Stimulated activated CD4-positive, alpha-beta T cell treated with anti-CD3 and anti-CD28 coated beads, Interleukin-15, amount 100 ng/mL, for 24 hours (primary cell): ENCODE results near the gene ETNK1.
"Not testable (repeated sequence)": the region's sequence is repeated elsewhere in the genome, so short reads cannot be mapped to it uniquely, and the experiment has no call there.

Source experiments
- DNase-seq: peaks from one replicate; pipeline ENCODE4 v3.0.0-alpha.2; 2020

Gene ETNK1

GRCh38 chr12:22624870-22625761, at the start of gene ETNK1:
TSS of gene ETNK1 (plus strand) at chr12:22625171. CDS start at chr12:22625431, 260 bp downstream.
- peak; percentile 93 for DNase-seq

GRCh38 chr12:22576065-22576464, 48.9 kb upstream of the ETNK1 start:
- DNase-seq: no peak

GRCh38 chr12:22576473-22576872, 48.5 kb upstream of the ETNK1 start:
- DNase-seq: no peak

- no peak for DNase-seq
Measured at GRCh38 chr12:22577667-22578066, 47.3 kb upstream of the ETNK1 start.

GRCh38 chr12:22578328-22578727, 46.6 kb upstream of the ETNK1 start:
- no peak for DNase-seq

GRCh38 chr12:22588817-22589216, 36.2 kb upstream of the ETNK1 start:
- no peak for DNase-seq

GRCh38 chr12:22593864-22594263, 31.1 kb upstream of the ETNK1 start:
- no peak for DNase-seq

- not testable (repeated sequence) for DNase-seq
Measured at GRCh38 chr12:22597539-22597938, 27.4 kb upstream of the ETNK1 start.

- DNase-seq: no peak
Measured at GRCh38 chr12:22598141-22598762, 26.7 kb upstream of the ETNK1 start.

GRCh38 chr12:22598763-22599161, 26.2 kb upstream of the ETNK1 start:
- DNase-seq: no peak

- no peak for DNase-seq
Measured at GRCh38 chr12:22600181-22600580, 24.8 kb upstream of the ETNK1 start.

GRCh38 chr12:22609501-22609900, 15.5 kb upstream of the ETNK1 start:
- no peak for DNase-seq

GRCh38 chr12:22610131-22610530, 14.8 kb upstream of the ETNK1 start:
- DNase-seq: no peak

GRCh38 chr12:22612822-22613221, 12.1 kb upstream of the ETNK1 start:
- not testable (repeated sequence) for DNase-seq

GRCh38 chr12:22615963-22616501, 8.9 kb upstream of the ETNK1 start:
- DNase-seq: no peak

- no peak for DNase-seq
Measured at GRCh38 chr12:22617630-22618029, 7.3 kb upstream of the ETNK1 start.

GRCh38 chr12:22624548-22624869, 462 bp upstream of the ETNK1 start:
- DNase-seq: no peak

- peak; percentile 41 for DNase-seq
Measured at GRCh38 chr12:22625762-22626294, 857 bp downstream of the ETNK1 start.

- peak; percentile 32 for DNase-seq
Measured at GRCh38 chr12:22626406-22626805, 1.4 kb downstream of the ETNK1 start.

GRCh38 chr12:22627371-22627770, 2.4 kb downstream of the ETNK1 start:
- no peak for DNase-seq

GRCh38 chr12:22628228-22628627, 3.3 kb downstream of the ETNK1 start:
- DNase-seq: no peak

- DNase-seq: no peak
Measured at GRCh38 chr12:22631863-22632463, 7.0 kb downstream of the ETNK1 start.

GRCh38 chr12:22634883-22635282, 9.9 kb downstream of the ETNK1 start:
- no peak for DNase-seq
